Stimulated activated CD4-positive, alpha-beta T cell treated with anti-CD3 and anti-CD28 coated beads, Interleukin-12 subunit alpha, Interleukin-12 subunit beta, amount 100 ng/mL, for 48 hours (primary cell): ENCODE measurements around the gene NRIP1.

ENCODE experiments used
- DNase-seq, 3 donors: peaks; one replicate each; pipeline ENCODE4 v3.0.0-alpha.2; 2020; ENCODE audit warnings: low read depth in 2 of 3, low spot score in 1 of 3

Gene NRIP1

DNA sequence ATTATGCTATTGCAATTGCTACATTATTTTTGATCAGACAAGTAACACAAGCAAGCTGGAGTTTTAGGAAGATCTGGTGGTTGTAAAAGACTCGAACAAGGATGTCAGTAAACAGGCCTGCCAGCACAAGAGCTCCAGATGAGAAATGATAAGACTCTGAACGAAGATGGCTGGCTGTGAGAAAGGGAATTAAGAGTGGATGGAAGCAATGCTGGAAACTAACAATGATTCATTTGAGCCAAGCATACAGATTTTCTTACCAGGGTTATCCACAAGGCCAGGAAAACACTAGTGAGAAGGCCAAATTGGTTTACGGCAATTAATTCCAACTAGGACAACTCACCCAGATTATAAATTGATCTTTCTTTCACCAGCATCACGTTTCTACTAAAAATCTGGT is 54.2 kb downstream of the NRIP1 start:
- no peak for DNase-seq

DNA sequence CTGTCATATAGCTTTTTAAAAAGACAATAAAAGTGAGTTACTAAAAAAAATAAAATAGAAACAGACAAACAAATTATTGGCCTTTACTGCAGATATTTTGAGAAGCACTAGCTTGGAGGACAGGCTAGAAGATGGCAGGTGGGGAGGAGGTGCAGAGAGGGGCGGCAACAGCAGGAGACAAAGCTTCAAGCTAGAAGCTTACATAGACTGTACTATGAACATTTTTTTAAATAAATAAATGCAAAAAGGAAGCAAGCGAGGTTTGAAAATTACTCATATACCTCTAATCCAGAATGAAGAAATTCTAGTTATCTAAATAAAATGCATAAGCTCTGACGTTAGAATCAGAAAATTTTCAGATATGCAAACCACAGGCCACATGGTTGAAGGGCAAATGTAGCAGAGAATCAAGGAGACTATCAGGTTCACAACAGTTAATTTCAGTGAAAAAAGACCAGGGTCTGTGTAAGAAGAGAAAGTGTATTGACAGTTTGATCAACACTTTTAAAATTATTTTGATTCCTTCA is 54.9 kb downstream of the NRIP1 start:
- DNase-seq, result no peak

DNA sequence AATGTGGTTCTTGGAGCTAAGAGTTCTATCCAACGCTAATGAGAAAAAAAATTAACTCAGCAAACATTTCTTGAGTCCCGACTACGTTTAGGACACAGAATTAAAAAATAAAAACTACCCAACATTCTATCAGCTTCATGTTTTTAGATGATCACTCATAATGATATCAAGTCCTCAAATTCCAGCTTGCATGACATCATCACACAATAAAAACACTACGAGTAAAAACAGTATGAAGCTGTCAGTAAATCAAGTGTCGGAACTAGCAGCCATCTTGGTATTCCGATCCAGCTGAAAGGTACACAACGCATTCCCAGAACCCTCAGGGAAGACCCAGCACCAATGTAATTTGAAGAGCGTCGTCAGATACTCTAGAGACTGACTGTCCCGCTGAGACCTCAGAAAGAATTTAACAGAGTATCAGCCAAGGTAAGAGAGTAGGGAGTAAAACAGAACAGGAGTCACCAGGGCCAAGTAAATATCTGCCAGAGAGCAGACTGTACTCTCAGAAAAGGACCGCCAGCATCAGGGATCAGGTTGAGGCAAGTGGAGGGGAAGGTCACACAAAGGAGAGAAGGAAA is 57.0 kb downstream of the NRIP1 start:
- no peak for DNase-seq

DNA sequence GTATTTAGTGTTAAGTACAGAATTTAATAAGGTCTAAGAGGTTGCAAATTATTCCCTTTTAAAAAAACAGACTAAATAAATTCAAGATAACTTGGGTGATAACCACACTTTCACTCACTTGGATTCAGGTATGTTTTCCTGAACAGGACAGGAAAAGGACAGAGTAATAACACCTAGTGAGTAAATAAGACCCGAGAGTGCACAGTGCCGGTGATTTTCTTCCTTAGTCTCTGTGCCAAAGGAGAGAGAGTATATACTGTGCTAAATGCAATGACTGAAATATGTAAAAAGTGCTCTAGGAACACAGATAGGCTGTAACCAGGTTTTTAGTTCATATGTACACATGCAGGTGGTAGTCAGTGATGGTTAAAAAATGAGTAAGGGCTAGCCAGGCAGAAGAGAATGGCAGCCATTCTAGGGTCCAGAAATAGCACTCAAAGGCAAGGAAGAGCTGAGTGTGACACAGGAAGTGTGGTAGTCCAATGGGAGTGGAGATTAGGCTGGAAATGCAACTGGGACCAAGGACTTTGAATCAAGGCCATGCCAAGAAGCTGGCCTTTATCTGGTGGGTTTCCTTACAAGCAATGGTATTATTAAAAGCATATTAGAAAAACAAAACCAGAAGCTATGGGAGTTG is 58.1 kb downstream of the NRIP1 start:
- DNase-seq, result no peak

DNA sequence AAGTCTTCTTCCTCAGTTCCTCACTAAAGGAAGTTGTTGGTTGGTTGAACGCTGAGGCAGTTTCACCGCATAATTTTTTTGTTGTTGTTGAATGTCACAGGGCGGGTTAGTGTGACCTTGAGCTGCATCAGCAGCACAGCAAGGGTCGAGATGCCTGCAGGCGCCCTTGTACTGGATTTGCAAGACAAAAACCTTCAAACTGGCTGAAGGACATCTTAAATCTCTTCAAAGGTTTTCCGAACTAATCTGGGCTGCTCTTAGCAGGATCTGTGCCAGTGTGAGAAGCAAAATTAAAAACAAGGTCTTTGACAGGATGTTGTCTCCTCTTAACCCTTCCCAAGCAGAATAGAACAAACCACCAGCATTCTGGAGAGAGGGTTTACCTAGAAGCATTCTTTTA is 59.4 kb downstream of the NRIP1 start:
- no peak for DNase-seq

DNA sequence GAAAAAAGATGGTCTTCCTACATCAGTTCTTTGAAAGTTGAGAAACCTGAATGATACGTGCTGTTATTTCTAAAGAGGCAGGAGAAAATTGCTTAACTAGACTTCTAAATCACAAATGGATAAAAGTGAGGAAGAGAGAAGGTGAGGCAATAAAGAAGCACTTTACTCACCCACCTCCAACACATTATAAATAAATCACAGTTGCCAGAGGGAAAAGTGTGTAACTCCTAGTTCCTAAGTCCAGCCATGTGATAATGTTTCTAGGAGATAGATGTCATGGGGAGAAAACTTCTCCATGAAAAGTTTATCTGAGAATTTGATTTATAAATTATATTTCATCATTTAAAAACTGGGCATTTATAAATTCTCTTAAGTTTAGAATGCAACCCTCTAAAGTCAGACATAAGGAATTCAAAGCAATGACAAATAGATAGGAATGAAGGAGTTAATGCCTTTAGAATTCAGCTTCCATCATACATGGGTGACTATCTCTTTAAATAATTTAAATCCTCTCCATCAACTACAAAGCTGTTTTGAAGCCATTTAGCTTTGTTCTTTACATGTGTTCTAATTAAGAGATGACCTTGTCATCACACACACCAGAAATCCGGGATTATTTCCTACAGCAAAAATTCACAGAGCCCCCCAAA is 60.0 kb downstream of the NRIP1 start:
- DNase-seq, result no peak

DNA sequence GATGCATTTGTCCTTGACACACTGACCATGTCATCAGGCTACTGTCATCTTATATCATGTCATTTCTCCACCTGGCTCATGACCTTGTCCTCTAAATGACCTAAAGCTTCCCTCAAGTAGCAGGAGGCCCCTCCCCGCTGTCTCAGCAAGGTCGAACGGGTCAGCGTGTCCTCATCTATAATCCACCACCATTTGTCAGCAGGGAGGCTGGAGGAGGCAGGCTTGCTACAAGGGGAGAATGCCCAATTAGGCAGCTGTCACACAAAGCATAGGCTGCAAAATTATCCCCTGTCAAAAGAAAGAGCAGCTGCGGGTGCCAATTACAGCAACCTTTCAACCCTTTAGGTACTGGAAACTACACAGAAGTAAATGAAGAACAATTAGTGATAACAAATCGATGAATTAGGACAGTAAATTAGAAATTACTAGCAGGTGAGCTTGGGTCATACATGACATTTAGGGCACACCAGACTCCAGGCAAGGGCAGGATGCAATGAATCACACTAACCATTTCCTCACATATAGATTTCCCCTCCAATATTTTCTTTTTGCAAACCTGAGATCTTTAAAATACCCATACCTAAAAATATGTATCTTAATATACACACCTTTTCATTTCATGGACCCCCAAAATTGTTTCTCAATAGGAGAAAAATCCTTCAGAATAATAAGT is 61.2 kb downstream of the NRIP1 start:
- no peak for DNase-seq

DNA sequence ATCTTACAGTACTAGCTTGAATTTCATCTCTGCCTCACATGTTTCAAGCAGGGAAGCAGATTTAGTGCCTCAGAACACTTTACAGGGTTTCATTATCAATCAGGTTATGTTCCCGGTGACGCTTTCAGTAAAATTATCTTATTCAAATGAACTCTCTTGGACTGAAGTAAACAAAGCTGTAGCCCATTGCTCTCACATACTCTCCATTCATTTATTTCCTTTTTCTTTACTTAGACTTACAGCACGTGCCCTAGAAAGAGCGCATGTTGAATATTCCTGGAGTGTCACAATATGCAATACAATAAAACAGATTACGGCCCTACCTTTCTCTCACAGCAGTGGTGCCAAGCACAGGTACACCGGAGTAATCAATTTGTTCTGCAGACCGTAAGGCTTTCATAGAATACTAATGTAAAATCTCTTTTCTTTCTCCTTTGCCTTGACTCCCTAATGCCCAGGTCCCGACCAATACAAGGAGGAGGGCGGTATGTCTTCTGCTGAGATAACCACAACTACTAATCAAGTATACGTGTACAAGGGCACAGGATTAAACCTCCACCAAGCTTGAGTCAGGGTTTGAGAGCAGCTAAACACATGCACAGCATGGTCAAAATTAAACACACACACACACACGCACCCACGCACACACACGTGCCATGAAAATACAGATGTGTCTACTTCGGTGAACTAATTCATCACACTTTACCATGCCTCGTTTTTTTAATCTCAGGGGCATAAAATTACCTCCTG is 62.8 kb downstream of the NRIP1 start:
- no peak for DNase-seq

DNA sequence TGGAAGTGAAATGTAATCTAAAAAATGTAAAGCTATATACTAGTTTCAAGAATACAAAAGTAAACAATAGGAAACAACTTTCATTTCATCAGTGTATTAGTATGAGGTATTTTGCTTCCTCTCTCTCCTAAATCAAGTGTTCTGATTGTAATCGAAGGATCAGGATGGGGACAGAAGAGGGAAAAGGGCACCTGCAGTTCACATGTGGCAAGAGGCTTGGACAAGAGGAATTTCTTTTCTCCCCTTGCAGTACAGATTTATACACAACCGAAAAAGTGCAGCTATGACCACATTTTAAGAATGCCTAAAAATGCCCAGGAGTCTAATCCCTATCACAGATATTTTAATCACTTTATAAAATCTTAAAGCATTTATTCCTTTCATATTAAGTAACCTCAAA is 63.7 kb downstream of the NRIP1 start:
- no peak for DNase-seq

DNA sequence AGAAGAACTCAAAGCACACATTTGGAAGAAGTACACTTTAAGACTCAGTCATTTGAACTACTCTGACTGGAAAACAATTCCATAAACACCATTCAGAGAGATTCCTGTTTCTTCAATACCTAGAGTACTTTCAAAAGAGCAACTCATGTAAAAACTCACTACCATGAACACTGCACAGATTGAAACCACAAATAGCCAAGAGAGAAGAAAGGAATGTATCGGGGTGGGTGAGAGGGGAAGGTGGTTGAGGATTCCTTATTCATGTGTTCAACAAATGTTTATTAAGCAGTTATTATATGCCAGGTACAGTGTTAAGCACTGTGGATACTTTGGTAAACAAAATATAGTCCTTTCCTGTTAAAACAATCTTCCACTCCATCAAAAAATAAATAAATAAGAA is 64.7 kb downstream of the NRIP1 start:
- DNase-seq, result no peak

DNA sequence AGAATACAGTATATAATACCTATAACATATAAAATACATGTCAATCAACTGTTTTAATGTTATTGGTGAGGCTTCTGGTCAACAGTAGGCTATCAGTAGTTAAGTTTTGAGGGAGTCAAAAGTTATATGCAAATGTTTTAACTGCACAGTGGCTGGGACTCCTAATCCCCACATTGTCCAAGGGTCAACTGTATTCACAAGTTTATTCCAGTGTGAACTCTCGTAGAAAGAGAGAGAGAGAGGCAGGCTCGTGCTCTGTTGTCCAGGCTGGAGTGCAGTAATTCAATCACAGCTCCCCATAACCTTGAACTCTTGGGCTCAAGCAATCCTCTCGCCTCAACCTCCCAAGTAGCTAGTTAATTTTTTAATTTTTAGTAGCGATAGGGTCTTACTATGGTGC is 66.0 kb downstream of the NRIP1 start:
- DNase-seq, result no peak

DNA sequence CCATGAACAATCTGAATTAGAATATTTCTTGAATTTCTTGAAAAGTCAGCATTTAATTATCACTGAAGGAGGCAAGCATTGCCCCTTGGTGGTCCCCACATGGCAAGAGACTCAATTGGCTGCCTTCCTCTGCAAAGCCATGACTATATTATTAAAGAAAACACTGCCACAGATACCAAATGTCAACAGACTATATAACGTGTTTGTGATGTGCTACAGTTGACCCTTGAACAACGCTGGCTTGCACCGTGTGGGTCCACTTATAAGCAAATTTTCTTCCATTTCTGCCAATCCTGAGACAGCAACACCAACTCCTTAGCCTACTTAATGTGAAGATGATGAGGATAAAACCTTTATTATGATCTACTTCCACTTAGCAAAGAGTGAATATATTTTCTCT is 66.5 kb downstream of the NRIP1 start:
- no peak for DNase-seq

DNA sequence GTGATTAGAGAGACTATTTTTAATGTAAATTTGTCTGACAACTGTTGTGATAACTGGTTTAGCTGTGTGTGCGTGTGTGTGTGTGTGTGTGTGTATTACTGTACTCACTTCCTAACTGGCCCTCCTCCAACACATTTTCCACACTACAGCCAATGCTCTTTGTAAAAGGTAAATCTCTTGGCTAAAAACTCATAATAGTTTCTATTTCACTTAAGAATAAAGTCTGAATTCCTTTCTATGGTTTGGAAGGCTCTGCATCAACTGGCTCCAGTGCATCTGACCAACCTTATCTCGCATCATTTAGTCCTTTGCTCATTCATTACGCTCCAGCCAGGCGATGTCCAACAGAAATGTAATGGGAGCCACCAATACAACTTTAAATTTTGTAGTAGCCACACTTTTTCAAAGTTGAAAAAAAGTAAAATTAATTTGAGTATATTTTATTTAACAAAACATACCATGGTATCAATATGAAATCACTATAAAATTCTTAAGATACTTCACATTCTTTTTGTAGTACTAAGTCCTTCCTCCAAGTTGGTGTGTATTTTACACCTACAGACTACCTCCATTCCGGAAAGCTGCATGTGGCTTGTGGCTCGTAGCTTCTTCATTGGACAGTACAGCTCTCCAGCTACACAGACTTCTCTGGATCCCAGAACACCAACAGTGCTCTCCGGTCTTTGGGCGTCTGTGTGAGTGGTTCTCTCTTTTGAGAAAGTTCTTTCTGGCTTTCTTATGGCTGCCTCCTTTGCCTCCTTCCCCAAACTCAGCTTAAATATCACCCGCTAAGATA is 68.9 kb downstream of the NRIP1 start:
- DNase-seq, result no peak

DNA sequence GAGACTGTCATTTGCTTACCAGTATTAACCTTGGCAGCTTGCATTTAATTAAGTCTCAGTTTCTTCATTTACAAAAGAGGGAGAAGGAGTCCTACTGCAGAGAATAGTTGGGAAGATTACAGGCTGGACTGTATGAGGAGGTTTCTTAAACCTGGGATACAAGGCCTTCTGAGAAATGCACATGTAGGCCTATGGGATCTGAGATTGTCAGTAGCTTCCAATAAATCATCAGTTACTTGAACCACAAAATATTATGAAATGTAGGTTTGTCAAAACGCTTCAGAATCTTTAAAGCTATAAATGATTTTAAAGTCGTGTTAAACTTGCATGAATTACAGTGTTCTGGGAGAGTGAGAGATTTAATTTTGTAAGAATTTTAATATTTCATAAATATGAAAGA is 69.6 kb downstream of the NRIP1 start:
- no peak for DNase-seq

DNA sequence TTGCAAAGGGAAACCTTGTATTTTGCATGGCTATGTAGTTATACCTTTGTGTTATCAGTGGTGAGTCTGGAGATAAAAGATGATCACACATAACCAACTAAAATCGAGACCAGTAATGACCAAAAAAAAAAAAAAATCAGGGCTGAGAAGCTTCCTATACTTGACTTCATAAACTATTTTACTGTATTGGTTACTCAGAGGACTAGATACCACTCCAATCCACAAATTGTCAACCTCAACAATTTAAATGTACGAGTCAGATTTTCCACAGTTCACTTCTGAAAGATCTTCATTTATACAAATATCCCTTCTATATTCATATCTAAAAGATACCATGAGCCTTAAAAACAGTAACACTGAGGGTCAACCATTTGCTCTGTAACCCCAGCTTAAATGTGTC is 71.7 kb downstream of the NRIP1 start:
- no peak for DNase-seq

DNA sequence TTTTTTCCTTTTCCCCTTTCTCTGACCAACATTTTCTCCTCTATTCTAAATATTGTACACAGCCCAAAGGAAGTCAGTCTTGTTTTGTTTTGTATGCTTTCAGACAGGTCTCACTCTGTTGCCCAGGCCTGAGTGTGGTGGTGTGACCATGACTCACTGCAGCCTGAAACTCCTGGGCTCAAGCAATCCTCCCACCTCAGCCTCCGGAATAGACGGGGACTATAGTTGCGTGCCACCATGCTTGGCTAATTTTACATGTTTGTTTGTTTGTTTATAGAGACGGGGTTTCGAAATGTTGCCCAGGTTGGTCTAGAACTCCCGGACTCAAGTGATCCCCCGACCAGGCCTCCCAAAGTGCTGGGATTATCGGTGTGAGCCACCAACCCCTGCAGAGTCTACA is 72.8 kb downstream of the NRIP1 start:
- no peak for DNase-seq

DNA sequence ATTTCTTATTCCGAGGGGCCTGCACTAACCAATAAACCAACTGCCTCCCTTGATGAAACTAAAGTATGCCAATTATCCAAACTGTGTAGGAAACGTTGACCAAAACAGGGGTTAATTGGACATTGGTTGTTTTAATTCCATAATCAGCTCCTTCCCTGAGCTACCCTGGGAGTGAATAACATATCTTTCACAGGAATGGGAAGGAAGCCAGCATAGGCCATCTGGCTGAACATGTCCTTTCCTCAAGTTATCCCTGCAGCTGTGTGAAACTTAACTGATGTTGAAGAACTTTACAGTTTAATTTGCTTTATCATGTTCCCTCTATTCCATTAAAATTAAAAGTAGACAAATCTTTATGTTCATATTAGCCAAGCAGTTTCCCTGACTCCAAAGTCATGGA is 75.4 kb downstream of the NRIP1 start:
- no peak for DNase-seq

DNA sequence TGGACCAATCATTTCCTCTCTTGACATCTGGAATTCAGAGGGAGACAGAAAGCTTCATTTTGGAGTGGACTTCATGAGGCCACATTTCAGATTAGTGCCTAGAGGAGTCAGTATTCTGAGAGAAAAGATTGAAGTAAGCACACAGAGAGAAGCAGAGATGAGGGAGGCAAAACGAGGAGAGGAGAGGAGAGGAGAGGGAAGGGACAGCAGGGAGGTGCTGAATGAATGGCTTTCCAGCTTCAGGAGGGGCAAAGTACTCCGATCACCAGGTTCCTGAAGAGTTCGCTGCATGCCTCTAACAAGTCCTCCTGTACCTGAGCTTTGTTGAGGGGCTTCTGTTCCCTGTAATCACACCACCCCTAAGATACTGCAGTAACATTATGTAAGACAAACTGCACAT is 76.0 kb downstream of the NRIP1 start:
- DNase-seq, result no peak

DNA sequence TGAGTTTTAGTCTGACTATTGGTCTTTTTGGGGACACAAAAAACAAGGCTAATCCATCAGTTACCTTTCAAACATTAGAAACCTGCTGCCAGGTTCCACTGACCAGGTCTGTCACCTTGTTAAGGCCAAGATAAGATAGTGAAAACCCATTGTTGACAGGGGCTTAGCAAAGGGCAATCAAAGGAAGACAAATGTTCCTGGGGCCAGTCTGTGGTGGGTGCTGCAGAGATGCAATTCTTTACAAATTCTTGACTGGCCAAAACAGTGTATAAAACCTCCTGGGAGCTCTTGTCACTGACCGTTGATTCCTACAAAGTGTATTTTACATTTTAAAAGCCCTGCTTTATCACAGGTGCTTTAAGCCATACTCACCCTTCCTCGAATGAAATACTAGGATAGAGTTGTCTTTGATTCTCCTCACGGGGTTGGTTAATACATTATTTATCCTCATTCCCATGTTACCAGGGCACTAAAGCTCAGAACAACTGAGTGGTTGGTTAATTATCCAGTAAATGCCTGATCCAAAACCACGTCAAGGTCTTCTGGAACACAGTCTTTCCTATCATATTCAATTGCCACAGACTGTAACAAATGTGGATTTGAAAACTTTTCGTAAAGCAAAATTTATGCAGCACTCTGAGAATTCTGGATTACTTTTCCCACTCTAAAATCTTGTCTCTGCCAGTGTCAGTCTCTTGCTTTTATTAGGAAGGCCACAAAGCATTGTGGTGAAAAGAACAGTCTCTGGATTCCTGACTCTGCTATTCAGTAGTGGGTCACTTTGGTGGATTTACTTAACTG is 77.2 kb downstream of the NRIP1 start:
- DNase-seq, result no peak

DNA sequence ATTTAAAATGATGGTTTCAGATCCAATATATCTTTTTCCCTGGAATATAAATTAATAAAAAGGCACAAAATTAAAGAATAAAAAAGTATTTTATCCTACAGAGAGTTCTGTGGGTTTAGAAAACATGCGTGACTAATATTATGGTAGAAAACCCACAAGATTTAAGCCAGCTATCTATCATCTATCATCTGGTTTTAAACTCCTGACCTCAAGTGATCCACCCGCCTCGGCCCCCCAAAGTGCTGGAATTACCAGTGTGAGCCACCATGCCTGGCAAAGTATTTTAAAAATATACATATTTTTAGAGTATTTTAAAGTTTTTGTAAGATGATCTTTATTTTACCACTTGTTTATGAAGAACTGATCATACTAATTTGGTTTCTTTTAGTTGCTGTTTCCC is 79.5 kb downstream of the NRIP1 start:
- DNase-seq, result no peak
